Endodermal cell (in vitro differentiated cells): Measurements from ENCODE around the gene THSD7A. TPM values are rescaled to one million over a fixed set of nuclear protein-coding genes. Genes with fewer than 3 reads are reported as not detected.
A peak's percentile ranks its signal among the peaks of the same experiment; 100 is the strongest.

ENCODE experiments used
- DNase-seq: peaks from one replicate; pipeline ENCODE4 v3.0.0-alpha.2; 2017
- H3K27ac ChIP-seq: 2 replicates; pipeline ENCODE4 v1.5.1; 2013; ENCODE audit warnings: mild to moderate bottlenecking, low read depth, low read length, moderate library complexity
- H3K27me3 ChIP-seq: 2 replicates; pipeline ENCODE4 v1.6.1; 2013; ENCODE audit warnings: mild to moderate bottlenecking, low read length, moderate library complexity; ENCODE audit not compliant: insufficient read depth, control insufficient read depth, poor library complexity, severe bottlenecking
- H3K36me3 ChIP-seq: 2 replicates; pipeline ENCODE4 v1.7.0; 2013; ENCODE audit warnings: mild to moderate bottlenecking, low read length, moderate library complexity; ENCODE audit not compliant: control insufficient read depth, insufficient read depth
- H3K4me1 ChIP-seq: one replicate; pipeline ENCODE4 v1.7.0; 2013; ENCODE audit warnings: low read length; ENCODE audit not compliant: control insufficient read depth, insufficient read depth
- H3K4me3 ChIP-seq: 2 replicates; pipeline ENCODE4 v1.5.1; 2013; ENCODE audit warnings: mild to moderate bottlenecking, low read length, moderate library complexity
- H3K9ac ChIP-seq: 2 replicates; pipeline ENCODE4 v1.6.1; 2013; ENCODE audit warnings: mild to moderate bottlenecking, low read length, moderate library complexity; ENCODE audit not compliant: poor library complexity, severe bottlenecking; ENCODE audit errors: extremely low read depth
- H3K9me3 ChIP-seq: 2 replicates; pipeline ENCODE4 v1.6.1; 2013; ENCODE audit warnings: mild to moderate bottlenecking, low read length, moderate library complexity; ENCODE audit not compliant: control insufficient read depth
- H3K27ac Mint-ChIP-seq: 2 replicates; pipeline ENCODE4 v1.8.0; 2020; ENCODE audit warnings: mixed read lengths
- H3K27me3 Mint-ChIP-seq: 2 replicates; pipeline ENCODE4 v1.8.0; 2021; ENCODE audit warnings: mild to moderate bottlenecking, mixed read lengths; ENCODE audit not compliant: insufficient read depth
- H3K36me3 Mint-ChIP-seq: 2 replicates; pipeline ENCODE4 v1.8.0; 2020; ENCODE audit warnings: low read depth, mixed read lengths
- H3K4me1 Mint-ChIP-seq: 2 replicates; pipeline ENCODE4 v1.8.0; 2020; ENCODE audit warnings: mixed read lengths
- H3K4me3 Mint-ChIP-seq: 2 replicates; pipeline ENCODE4 v1.8.0; 2020; ENCODE audit warnings: mild to moderate bottlenecking, moderate library complexity, mixed read lengths
- H3K9me3 Mint-ChIP-seq: 2 replicates; pipeline ENCODE4 v1.8.0; 2020; ENCODE audit warnings: mild to moderate bottlenecking, mixed read lengths
- WGBS, 2 experiments: methylation state at CpG; one replicate each; pipeline versions ENCODE4 v1.1.5 to v1.1.7; 2013; ENCODE audit warnings: missing lambda C conversion rate in 2 of 2, mixed read lengths in 1 of 2; ENCODE audit not compliant: insufficient coverage in 1 of 2, insufficient read length in 1 of 2; 5-methylcytosine and 5-hydroxymethylcytosine counted together
- total RNA-seq, 2 donors: library from RNA; stranded (reverse); fragmentation: NEBNext Ultra II Directional in 1 of 2; extraction: Animal tissue kit (Norgen Biotek cat#: 25700) in 1 of 2; gene quantifications; 2 replicates in 1 of 2; 3 replicates in 1 of 2; pipeline ENCODE4 v1.2.1, GENCODE V29; 2021
- TF ChIP-seq, protein P1 (sequence below): fragments of 200-600 bp; sonication (generic); conservative IDR thresholded peaks from 2 replicates; pipeline ENCODE4 v1.5.0; 2021; ENCODE audit warnings: antibody characterized with exemption, mild to moderate bottlenecking

Gene THSD7A
- total RNA-seq, 2 donors from 2014 or later, result 0.73 to 1.3 TPM

DNA sequence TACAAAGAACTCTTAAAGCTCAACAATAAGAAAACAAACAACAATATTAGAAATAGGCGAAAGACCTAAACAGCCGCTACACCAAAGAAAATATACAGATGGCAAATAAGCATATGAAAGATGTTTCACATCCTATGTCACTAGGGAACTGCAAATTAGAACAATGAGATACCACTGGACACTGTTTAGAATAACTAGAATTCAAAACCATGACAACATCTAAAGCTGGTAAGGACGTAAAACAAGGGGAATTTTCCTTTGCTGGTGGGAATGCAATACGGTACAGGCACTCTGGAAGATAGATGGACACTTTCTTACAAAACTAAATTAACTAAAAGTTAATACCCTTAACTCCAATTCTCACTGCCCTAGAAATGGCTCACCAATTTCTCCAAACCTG is 44.5 kb downstream of the THSD7A start:
- no peaks in the 10 kb centered on the region for H3K27me3 Mint-ChIP-seq
- DNase-seq, result no peak
- Histone ChIP-seq H3K9me3 (no peaks in the 10 kb centered on the region), H3K27me3 (no peaks in the 10 kb centered on the region), H3K4me1 (no peaks in the 10 kb centered on the region), H3K36me3 (no peaks in the 10 kb centered on the region), H3K9ac (no peak overlapping the region), H3K4me3 (no peak overlapping the region), H3K27ac (no peak overlapping the region)
- no peak overlapping the region for H3K4me3 Mint-ChIP-seq
- TF ChIP-seq, protein P1, sequence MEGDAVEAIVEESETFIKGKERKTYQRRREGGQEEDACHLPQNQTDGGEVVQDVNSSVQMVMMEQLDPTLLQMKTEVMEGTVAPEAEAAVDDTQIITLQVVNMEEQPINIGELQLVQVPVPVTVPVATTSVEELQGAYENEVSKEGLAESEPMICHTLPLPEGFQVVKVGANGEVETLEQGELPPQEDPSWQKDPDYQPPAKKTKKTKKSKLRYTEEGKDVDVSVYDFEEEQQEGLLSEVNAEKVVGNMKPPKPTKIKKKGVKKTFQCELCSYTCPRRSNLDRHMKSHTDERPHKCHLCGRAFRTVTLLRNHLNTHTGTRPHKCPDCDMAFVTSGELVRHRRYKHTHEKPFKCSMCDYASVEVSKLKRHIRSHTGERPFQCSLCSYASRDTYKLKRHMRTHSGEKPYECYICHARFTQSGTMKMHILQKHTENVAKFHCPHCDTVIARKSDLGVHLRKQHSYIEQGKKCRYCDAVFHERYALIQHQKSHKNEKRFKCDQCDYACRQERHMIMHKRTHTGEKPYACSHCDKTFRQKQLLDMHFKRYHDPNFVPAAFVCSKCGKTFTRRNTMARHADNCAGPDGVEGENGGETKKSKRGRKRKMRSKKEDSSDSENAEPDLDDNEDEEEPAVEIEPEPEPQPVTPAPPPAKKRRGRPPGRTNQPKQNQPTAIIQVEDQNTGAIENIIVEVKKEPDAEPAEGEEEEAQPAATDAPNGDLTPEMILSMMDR, result no peak
- H3K27ac Mint-ChIP-seq, result no peak overlapping the region
- H3K4me1 Mint-ChIP-seq, result peaks cover 3% of the 10 kb centered on the region
- H3K9me3 Mint-ChIP-seq, result no peaks in the 10 kb centered on the region
- 85% methylated on average over 4 of the region's 4 CpGs; no CpG with 5 or more reads in 1 of the 2 experiments for WGBS, 2 experiments
- no peaks in the 10 kb centered on the region for H3K36me3 Mint-ChIP-seq

DNA sequence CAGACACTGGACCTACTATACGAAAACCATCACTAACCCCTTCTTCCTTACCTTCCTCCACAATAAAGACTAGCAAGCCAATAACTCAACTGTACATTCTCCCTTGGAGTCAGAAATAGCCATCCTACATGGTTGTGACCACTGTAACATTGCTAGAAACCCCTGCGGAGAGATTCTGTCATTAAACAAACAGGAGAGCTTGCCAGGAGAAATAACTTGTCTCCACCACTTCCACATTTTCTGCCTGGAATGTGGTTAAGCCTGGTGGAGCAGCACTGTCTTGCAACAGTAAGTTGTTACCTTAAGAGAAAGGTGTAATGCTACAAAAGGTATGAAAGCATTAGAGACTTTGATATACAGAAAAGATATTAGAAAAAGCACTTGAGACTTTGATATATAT is 45.8 kb downstream of the THSD7A start:
- Mint-ChIP-seq H3K36me3 (no peaks in the 10 kb centered on the region), H3K27me3 (no peaks in the 10 kb centered on the region), H3K27ac (no peak overlapping the region), H3K4me3 (no peak overlapping the region), H3K4me1 (peaks cover 3% of the 10 kb centered on the region), H3K9me3 (no peaks in the 10 kb centered on the region)
- Histone ChIP-seq H3K4me1 (no peaks in the 10 kb centered on the region), H3K4me3 (no peak overlapping the region), H3K27me3 (no peaks in the 10 kb centered on the region), H3K9me3 (no peaks in the 10 kb centered on the region), H3K36me3 (no peaks in the 10 kb centered on the region), H3K9ac (no peak overlapping the region), H3K27ac (no peak overlapping the region)
- 85 to 100% methylated on average over 1 to 2 of the region's 2 CpGs for WGBS, 2 experiments
- TF ChIP-seq, protein P1, result peak; percentile 20
- DNase-seq, result peak; percentile 64

DNA sequence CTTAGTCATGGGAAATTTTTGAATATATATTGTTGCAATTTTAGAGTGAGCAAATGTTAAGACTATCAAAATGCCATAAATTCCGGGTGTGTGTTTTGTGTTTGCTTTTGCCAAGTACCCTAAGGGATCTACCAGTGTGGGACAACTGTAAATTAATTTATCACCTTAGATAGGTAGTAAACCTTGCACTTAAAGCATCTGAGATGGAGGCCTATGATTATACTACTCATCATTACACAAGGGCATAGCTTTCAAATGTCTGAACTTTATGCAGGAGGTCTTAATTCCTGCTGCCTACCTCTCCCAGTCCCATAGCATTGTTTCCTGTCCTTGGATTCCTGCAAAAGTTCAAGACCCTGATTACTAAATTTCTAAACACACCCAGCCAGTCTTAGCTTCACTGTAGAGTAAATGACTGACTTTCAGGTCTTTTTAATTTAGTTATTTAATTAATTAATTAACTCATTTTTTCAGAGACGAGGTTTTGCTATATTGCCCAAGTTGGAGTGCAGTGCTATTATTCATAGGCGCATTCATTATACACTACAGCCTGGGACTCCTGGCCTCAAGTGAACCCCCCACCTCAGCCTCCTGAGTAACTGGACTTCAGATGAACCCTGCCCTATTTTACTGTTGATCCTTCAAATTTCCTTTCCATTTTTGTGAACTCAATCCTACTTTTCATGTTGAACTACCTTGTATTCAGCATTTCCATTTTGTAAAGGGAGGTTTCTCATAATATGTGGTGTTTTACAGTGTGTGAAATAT is 47.0 kb downstream of the THSD7A start:
- 91 to 100% methylated on average over 2 to 3 of the region's 3 CpGs for WGBS, 2 experiments

More for the DNA sequence above, 47.0 kb downstream of the THSD7A start:
- Histone ChIP-seq H3K36me3 (no peaks in the 10 kb centered on the region), H3K9me3 (no peaks in the 10 kb centered on the region), H3K4me3 (no peak overlapping the region), H3K4me1 (no peaks in the 10 kb centered on the region), H3K27ac (no peak overlapping the region), H3K9ac (no peak overlapping the region), H3K27me3 (no peaks in the 10 kb centered on the region)
- H3K27me3 Mint-ChIP-seq, result no peaks in the 10 kb centered on the region
- DNase-seq, result no peak
- no peaks in the 10 kb centered on the region for H3K9me3 Mint-ChIP-seq
- no peaks in the 10 kb centered on the region for H3K36me3 Mint-ChIP-seq
- no peak overlapping the region for H3K4me3 Mint-ChIP-seq
- TF ChIP-seq, protein P1, result no peak
- peaks cover 3% of the 10 kb centered on the region for H3K4me1 Mint-ChIP-seq
- H3K27ac Mint-ChIP-seq, result no peak overlapping the region
